K562 (cell line): ENCODE data around the gene TCF3. TPM values are rescaled to one million over a fixed set of nuclear protein-coding genes. Genes with fewer than 3 reads are reported as not detected.

ENCODE experiments used
- DMBX1 ChIP-seq: fragments of 250-450 bp; sonication (Bioruptor Pico); IDR thresholded peaks from 2 replicates; pipeline ENCODE4 v1.8.0; 2022; ENCODE audit warnings: inconsistent platforms, mild to moderate bottlenecking, moderate library complexity, borderline replicate concordance
- ESRRB ChIP-seq: fragments of 250-450 bp; sonication (Bioruptor Pico); IDR thresholded peaks from 2 replicates; pipeline ENCODE4 v1.5.0; 2020; ENCODE audit warnings: mild to moderate bottlenecking, moderate library complexity, borderline replicate concordance
- FOXK1 ChIP-seq: sonication (generic); formaldehyde crosslinking; IDR thresholded peaks from 2 replicates; pipeline ENCODE4 v1.8.0; 2022; ENCODE audit warnings: missing genetic modification reagents, mild to moderate bottlenecking, borderline replicate concordance
- KAT7 ChIP-seq: sonication (generic); formaldehyde crosslinking; IDR thresholded peaks from 2 replicates; pipeline ENCODE4 v1.8.0; 2022; ENCODE audit warnings: missing genetic modification reagents, mild to moderate bottlenecking, borderline replicate concordance
- MED1 ChIP-seq: sonication (generic); formaldehyde crosslinking; IDR thresholded peaks from 2 replicates; pipeline ENCODE4 v1.8.1; 2023; ENCODE audit warnings: missing genetic modification reagents, borderline replicate concordance
- MYC ChIP-seq, 2 experiments: fragments of 250-450 bp in 1 of 2; sonication (Bioruptor Pico) in 1 of 2; IDR thresholded peaks; 2 replicates each; pipeline versions ENCODE4 v1.5.1 to v1.6.1; 2012 to 2021; ENCODE audit warnings: low read depth in 2 of 2, borderline replicate concordance in 1 of 2, improper control_type of control experiment in 1 of 2, low read length in 1 of 2, mild to moderate bottlenecking in 1 of 2, moderate library complexity in 1 of 2
- POLR2AphosphoS5 ChIP-seq: IDR thresholded peaks from 2 replicates; pipeline ENCODE4 v1.6.1; 2011; ENCODE audit warnings: mild to moderate bottlenecking, low read depth, low read length, moderate library complexity; ENCODE audit not compliant: control insufficient read depth, insufficient read depth
- SREBF1 ChIP-seq: fragments of 150-350 bp; IDR thresholded peaks from 2 replicates; pipeline ENCODE4 v1.6.1; 2014; ENCODE audit warnings: antibody characterized with exemption, low read depth, low read length, borderline replicate concordance
- TCF7L2 ChIP-seq: fragments of 150-350 bp; IDR thresholded peaks from 2 replicates; pipeline ENCODE4 v1.6.1; 2016; ENCODE audit warnings: low read depth, mild to moderate bottlenecking, low read length, moderate library complexity
- TSC22D4 ChIP-seq: fragments of 450-650 bp; IDR thresholded peaks from 2 replicates; pipeline ENCODE4 v1.6.1; 2016; ENCODE audit warnings: missing genetic modification characterization, missing biosample characterization, control low read depth
- ZFX ChIP-seq: sonication (generic); formaldehyde crosslinking; IDR thresholded peaks from 2 replicates; pipeline ENCODE4 v1.8.0; 2022; ENCODE audit warnings: mild to moderate bottlenecking, missing genetic modification reagents, moderate library complexity
- polyA plus RNA-seq, 8 experiments: library from polyadenylated mRNA; depleted of rRNA in 4 of 8; stranded (reverse) in 5 of 8; unstranded in 3 of 8; fragments of >200 nt; fragmentation: Nextera tagmentation in 2 of 8; fragmentation: Illumina TruSeq in 1 of 8; extraction: Ambion mirVana in 2 of 8; extraction: Trizol in 1 of 8; gene quantifications; 2 replicates each; pipeline versions ENCODE4 v1.2.1 to v1.2.3, GENCODE V29; 2011 to 2014; ENCODE audit warnings: inconsistent platforms in 1 of 8, missing spikeins in 1 of 8
- total RNA-seq, 7 experiments: library from RNA; depleted of rRNA in 6 of 7; stranded (reverse); fragments of >200 nt in 6 of 7; fragmentation: Illumina TruSeq in 2 of 7; extraction: Trizol in 2 of 7; gene quantifications; 2 replicates each; pipeline versions ENCODE4 v1.2.1 to v1.2.3, GENCODE V29; 2011 to 2021; ENCODE audit warnings: low replicate concordance in 1 of 7
- TF ChIP-seq, protein P1 (sequence below): fragments of 450-650 bp; conservative IDR thresholded peaks from 2 replicates; pipeline ENCODE4 v1.6.1; 2016; ENCODE audit warnings: missing genetic modification characterization, low read depth, mild to moderate bottlenecking, missing compliant biosample characterization, moderate library complexity
- TF ChIP-seq, protein P2 (sequence below): sonication (generic); IDR thresholded peaks from 2 replicates; pipeline ENCODE4 v1.6.1; 2016
- TF ChIP-seq, protein P3 (sequence below): sonication (generic); formaldehyde crosslinking; IDR thresholded peaks from 2 replicates; pipeline ENCODE4 v1.8.0; 2022; ENCODE audit warnings: missing genetic modification reagents, mild to moderate bottlenecking, borderline replicate concordance

Gene TCF3
- total and polyA plus RNA-seq, 9 of the 15 experiments (the other 6 are each of a cell fraction or from before 2014, with no cell fraction given): 5.6 to 259 (median 84.0) TPM

DNA sequence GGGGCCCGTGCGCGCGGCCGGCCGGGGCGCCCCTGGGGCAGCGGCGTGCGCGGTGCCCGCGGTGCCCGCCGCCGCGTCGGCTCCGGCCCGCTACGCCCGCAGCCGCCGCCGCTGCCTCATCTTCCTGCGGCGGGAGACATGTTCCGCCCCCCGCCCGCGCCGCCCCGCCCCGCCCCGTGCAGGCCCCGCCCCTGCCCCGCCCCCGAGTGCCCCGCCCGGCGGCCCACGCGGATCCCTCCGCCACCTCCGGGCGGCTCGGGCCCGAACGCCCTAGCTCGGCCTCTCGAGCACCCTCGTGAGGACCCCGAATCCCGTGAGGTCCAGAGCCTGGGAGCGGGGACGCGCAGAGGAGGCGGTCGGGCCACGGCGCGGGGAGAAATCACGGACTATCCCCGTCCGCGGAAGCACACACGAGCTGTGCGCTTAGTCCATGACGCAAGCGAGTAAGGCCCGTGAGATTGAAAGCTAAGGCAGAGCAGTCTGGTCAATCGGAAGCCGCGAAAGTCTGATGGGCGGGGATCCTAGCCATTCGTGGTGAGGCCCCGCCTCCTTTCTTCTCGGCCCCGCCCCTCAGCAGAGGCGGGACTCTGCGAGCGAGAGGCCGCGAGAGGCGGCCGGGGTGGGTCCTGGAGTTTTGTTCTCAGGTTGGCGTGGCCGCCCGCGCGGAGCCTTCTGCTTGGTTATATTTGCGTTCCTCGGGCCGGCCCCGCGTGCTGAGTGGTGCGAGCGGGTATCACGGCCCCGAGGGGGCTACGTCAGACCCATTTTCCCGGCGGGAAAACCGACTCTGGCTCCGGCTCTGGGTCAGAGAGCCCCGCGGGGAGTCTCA lies at the start of gene TCF3 (continued):
- TF ChIP-seq, protein P1, sequence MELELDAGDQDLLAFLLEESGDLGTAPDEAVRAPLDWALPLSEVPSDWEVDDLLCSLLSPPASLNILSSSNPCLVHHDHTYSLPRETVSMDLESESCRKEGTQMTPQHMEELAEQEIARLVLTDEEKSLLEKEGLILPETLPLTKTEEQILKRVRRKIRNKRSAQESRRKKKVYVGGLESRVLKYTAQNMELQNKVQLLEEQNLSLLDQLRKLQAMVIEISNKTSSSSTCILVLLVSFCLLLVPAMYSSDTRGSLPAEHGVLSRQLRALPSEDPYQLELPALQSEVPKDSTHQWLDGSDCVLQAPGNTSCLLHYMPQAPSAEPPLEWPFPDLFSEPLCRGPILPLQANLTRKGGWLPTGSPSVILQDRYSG: no peak
- TF ChIP-seq DMBX1 (CRISPR knock-in tag): no peak; the same call in 1 of the 2 replicates
- peak; percentile 46 for TF ChIP-seq MYC (IDR thresholded peaks at IDR 0.05; ENCODE audit: low read depth, low read length)
- peak; percentile 57; the same call in 1 of the 2 replicates for TF ChIP-seq MYC (CRISPR knock-in tag; IDR thresholded peaks at IDR 0.05; ENCODE audit: borderline replicate concordance, low read depth)
- no peak for TF ChIP-seq TCF7L2
- TF ChIP-seq MED1 (CRISPR knock-in tag): no peak
- peak; percentile 35; the same call in 1 of the 2 replicates for TF ChIP-seq POLR2AphosphoS5
- no peak for TF ChIP-seq TSC22D4 (tag)
- TF ChIP-seq, protein P2, sequence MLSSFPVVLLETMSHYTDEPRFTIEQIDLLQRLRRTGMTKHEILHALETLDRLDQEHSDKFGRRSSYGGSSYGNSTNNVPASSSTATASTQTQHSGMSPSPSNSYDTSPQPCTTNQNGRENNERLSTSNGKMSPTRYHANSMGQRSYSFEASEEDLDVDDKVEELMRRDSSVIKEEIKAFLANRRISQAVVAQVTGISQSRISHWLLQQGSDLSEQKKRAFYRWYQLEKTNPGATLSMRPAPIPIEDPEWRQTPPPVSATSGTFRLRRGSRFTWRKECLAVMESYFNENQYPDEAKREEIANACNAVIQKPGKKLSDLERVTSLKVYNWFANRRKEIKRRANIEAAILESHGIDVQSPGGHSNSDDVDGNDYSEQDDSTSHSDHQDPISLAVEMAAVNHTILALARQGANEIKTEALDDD: no peak
- no peak for TF ChIP-seq ESRRB (CRISPR knock-in tag)
- TF ChIP-seq SREBF1: no peak
- TF ChIP-seq FOXK1 (CRISPR knock-in tag): no peak
- TF ChIP-seq ZFX (CRISPR knock-in tag): peak; percentile 80
- 0 out of 2 replicates have a peak, but pooled peaks have one; percentile 68 for TF ChIP-seq KAT7 (CRISPR knock-in tag)
- TF ChIP-seq, protein P3, sequence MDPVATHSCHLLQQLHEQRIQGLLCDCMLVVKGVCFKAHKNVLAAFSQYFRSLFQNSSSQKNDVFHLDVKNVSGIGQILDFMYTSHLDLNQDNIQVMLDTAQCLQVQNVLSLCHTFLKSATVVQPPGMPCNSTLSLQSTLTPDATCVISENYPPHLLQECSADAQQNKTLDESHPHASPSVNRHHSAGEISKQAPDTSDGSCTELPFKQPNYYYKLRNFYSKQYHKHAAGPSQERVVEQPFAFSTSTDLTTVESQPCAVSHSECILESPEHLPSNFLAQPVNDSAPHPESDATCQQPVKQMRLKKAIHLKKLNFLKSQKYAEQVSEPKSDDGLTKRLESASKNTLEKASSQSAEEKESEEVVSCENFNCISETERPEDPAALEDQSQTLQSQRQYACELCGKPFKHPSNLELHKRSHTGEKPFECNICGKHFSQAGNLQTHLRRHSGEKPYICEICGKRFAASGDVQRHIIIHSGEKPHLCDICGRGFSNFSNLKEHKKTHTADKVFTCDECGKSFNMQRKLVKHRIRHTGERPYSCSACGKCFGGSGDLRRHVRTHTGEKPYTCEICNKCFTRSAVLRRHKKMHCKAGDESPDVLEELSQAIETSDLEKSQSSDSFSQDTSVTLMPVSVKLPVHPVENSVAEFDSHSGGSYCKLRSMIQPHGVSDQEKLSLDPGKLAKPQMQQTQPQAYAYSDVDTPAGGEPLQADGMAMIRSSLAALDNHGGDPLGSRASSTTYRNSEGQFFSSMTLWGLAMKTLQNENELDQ (CRISPR knock-in tag): no peak
